HG03280 (cell line): ENCODE measurements around the gene ARHGEF7.
A peak's percentile ranks its signal among the peaks of the same experiment; 100 is the strongest.
"Not testable (repeated sequence)": the region's sequence is repeated elsewhere in the genome, so short reads cannot be mapped to it uniquely, and the experiment has no call there.

ENCODE experiments used
- ATAC-seq: cut with Tn5 transposase; IDR thresholded peaks from one replicate; pipeline ENCODE4 v1.9.1; 2021; ENCODE audit warnings: mild to moderate bottlenecking, moderate library complexity; ENCODE audit not compliant: unreplicated experiment

The ARHGEF7 gene

GRCh38 chr13:111115061-111115964 lies at the start of gene ARHGEF7:
TSS of gene ARHGEF7 (plus strand) at chr13:111115310. CDS start at chr13:111115527, 217 bp downstream.
- peak; percentile 50 for ATAC-seq

GRCh38 chr13:111065698-111066097 lies 49.4 kb upstream of the ARHGEF7 start:
- no peak for ATAC-seq

GRCh38 chr13:111066544-111066943 lies 48.6 kb upstream of the ARHGEF7 start:
- ATAC-seq: no peak

- ATAC-seq: peak; percentile 8
Measured at GRCh38 chr13:111068009-111068350, 47.1 kb upstream of the ARHGEF7 start.

GRCh38 chr13:111071120-111071519 lies 44.0 kb upstream of the ARHGEF7 start:
- ATAC-seq: not testable (repeated sequence)

- not testable (repeated sequence) for ATAC-seq
Measured at GRCh38 chr13:111071526-111071925, 43.6 kb upstream of the ARHGEF7 start.

- ATAC-seq: no peak
Measured at GRCh38 chr13:111074826-111075225, 40.3 kb upstream of the ARHGEF7 start.

- ATAC-seq: no peak
Measured at GRCh38 chr13:111076155-111077013, 38.7 kb upstream of the ARHGEF7 start.

GRCh38 chr13:111079375-111079774 lies 35.7 kb upstream of the ARHGEF7 start:
- no peak for ATAC-seq

GRCh38 chr13:111080642-111081041 lies 34.5 kb upstream of the ARHGEF7 start:
- ATAC-seq: no peak

GRCh38 chr13:111082240-111082639 lies 32.9 kb upstream of the ARHGEF7 start:
- ATAC-seq: no peak

GRCh38 chr13:111082769-111083168 lies 32.3 kb upstream of the ARHGEF7 start:
- ATAC-seq: not testable (repeated sequence)

- not testable (repeated sequence) for ATAC-seq
Measured at GRCh38 chr13:111083693-111084092, 31.4 kb upstream of the ARHGEF7 start.

- ATAC-seq: no peak
Measured at GRCh38 chr13:111090169-111090568, 24.9 kb upstream of the ARHGEF7 start.

- no peak for ATAC-seq
Measured at GRCh38 chr13:111092685-111093084, 22.4 kb upstream of the ARHGEF7 start.

GRCh38 chr13:111093136-111093535 lies 22.0 kb upstream of the ARHGEF7 start:
- ATAC-seq: no peak

- no peak for ATAC-seq
Measured at GRCh38 chr13:111093634-111094033, 21.5 kb upstream of the ARHGEF7 start.

- no peak for ATAC-seq
Measured at GRCh38 chr13:111095031-111095840, 19.9 kb upstream of the ARHGEF7 start.

GRCh38 chr13:111095911-111096501 lies 19.1 kb upstream of the ARHGEF7 start:
- no peak for ATAC-seq

GRCh38 chr13:111099290-111099689 lies 15.8 kb upstream of the ARHGEF7 start:
- ATAC-seq: no peak
